HG02678 (cell line): Measurements from ENCODE around the gene SATL1.
"Not testable (repeated sequence)": the region's sequence is repeated elsewhere in the genome, so short reads cannot be mapped to it uniquely, and the experiment has no call there.

Source experiments
- ATAC-seq: cut with Tn5 transposase; IDR thresholded peaks from one replicate; pipeline ENCODE4 v1.9.1; 2021; ENCODE audit warnings: mild to moderate bottlenecking, moderate library complexity; ENCODE audit not compliant: unreplicated experiment

SATL1 gene

GRCh38 chrX:85243761-85244449 lies at the start of gene SATL1, which contains the start of gene ZNF711:
TSS of gene SATL1 (minus strand) at chrX:85243779. CDS start at chrX:85108968, 134,811 bp downstream.
TSS of gene ZNF711 (plus strand) at chrX:85243991. CDS start at chrX:85247573, 3,582 bp downstream.
- peak; percentile 56 for ATAC-seq

- no peak for ATAC-seq
Observed at GRCh38 chrX:85288992-85289723, 45.6 kb upstream of the SATL1 start.

- ATAC-seq: not testable (repeated sequence)
Observed at GRCh38 chrX:85285286-85285685, 41.7 kb upstream of the SATL1 start.

- peak; percentile 56 for ATAC-seq
Observed at GRCh38 chrX:85244450-85245211, 1.1 kb upstream of the SATL1 start.

GRCh38 chrX:85243155-85243554 lies 424 bp downstream of the SATL1 start:
- no peak for ATAC-seq

- no peak for ATAC-seq
Observed at GRCh38 chrX:85223359-85223758, 20.2 kb downstream of the SATL1 start.

GRCh38 chrX:85221361-85221760 lies 22.2 kb downstream of the SATL1 start:
- no peak for ATAC-seq

GRCh38 chrX:85215946-85216345 lies 27.6 kb downstream of the SATL1 start:
- ATAC-seq: no peak

GRCh38 chrX:85213792-85214530 lies 29.6 kb downstream of the SATL1 start:
- ATAC-seq: no peak

GRCh38 chrX:85203461-85203970 lies 40.1 kb downstream of the SATL1 start:
- no peak for ATAC-seq

- no peak for ATAC-seq
Observed at GRCh38 chrX:85196319-85196718, 47.3 kb downstream of the SATL1 start.

GRCh38 chrX:85159644-85160043 lies 83.9 kb downstream of the SATL1 start:
- no peak for ATAC-seq

- ATAC-seq: no peak
Observed at GRCh38 chrX:85140964-85141363, 102.6 kb downstream of the SATL1 start.

- no peak for ATAC-seq
Observed at GRCh38 chrX:85139422-85139821, 104.2 kb downstream of the SATL1 start.

- ATAC-seq: no peak
Observed at GRCh38 chrX:85136409-85136808, 107.2 kb downstream of the SATL1 start.

GRCh38 chrX:85115252-85115651 lies 128.3 kb downstream of the SATL1 start:
- ATAC-seq: no peak

GRCh38 chrX:85114776-85115175 lies 128.8 kb downstream of the SATL1 start:
- ATAC-seq: no peak

- no peak for ATAC-seq
Observed at GRCh38 chrX:85114171-85114570, 129.4 kb downstream of the SATL1 start.

GRCh38 chrX:85113746-85114145 lies 129.8 kb downstream of the SATL1 start:
- ATAC-seq: no peak

- ATAC-seq: no peak
Observed at GRCh38 chrX:85112293-85112692, 131.3 kb downstream of the SATL1 start.

GRCh38 chrX:85111347-85111746 lies 132.2 kb downstream of the SATL1 start:
- ATAC-seq: no peak
